Left forelimb (tissue), 1 donor: ENCODE measurements around the gene QSOX2.
A peak's percentile ranks its signal among the peaks of the same experiment; 100 is the strongest.

ENCODE experiments used
- DNase-seq: peaks from one replicate; pipeline ENCODE4 v3.0.0-alpha.2; 2018; ENCODE audit warnings: low spot score

QSOX2 gene

GRCh38 chr9:136283291-136284235, 38.0 kb upstream of the QSOX2 start:
- peak; percentile 83 for DNase-seq

- no peak for DNase-seq
These were observed 36.8 kb upstream of the QSOX2 start for GRCh38 chr9:136282272-136282861.

GRCh38 chr9:136281421-136282271, 36.0 kb upstream of the QSOX2 start:
- DNase-seq: no peak

- no peak for DNase-seq
These were observed 35.1 kb upstream of the QSOX2 start for GRCh38 chr9:136280535-136281315.

- no peak for DNase-seq
These were observed 33.9 kb upstream of the QSOX2 start for GRCh38 chr9:136279471-136279870.

GRCh38 chr9:136278894-136279293, 33.3 kb upstream of the QSOX2 start:
- DNase-seq: no peak

GRCh38 chr9:136278221-136278620, 32.6 kb upstream of the QSOX2 start:
- no peak for DNase-seq

- DNase-seq: no peak
These were observed 32.1 kb upstream of the QSOX2 start for GRCh38 chr9:136277746-136278145.

GRCh38 chr9:136276716-136277115, 31.1 kb upstream of the QSOX2 start:
- DNase-seq: no peak

- no peak for DNase-seq
These were observed 30.2 kb upstream of the QSOX2 start for GRCh38 chr9:136275655-136276429.

GRCh38 chr9:136274786-136275654, 29.4 kb upstream of the QSOX2 start:
- DNase-seq: no peak

GRCh38 chr9:136273921-136274785, 28.5 kb upstream of the QSOX2 start:
- DNase-seq: no peak

- no peak for DNase-seq
These were observed 27.7 kb upstream of the QSOX2 start for GRCh38 chr9:136273244-136273865.

GRCh38 chr9:136270173-136270705, 24.6 kb upstream of the QSOX2 start:
- no peak for DNase-seq

- no peak for DNase-seq
These were observed 23.1 kb upstream of the QSOX2 start for GRCh38 chr9:136268735-136269134.

GRCh38 chr9:136268318-136268717, 22.7 kb upstream of the QSOX2 start:
- no peak for DNase-seq

- peak; percentile 87 for DNase-seq
These were observed 21.9 kb upstream of the QSOX2 start for GRCh38 chr9:136267261-136268111.
